ENCODE measurements around the gene SNRNP48. TPM values are rescaled to one million over a fixed set of nuclear protein-coding genes. Genes with fewer than 3 reads are reported as not detected.

SNRNP48 gene
- total and polyA plus RNA-seq, 2 of the 8 experiments (the other 6 are each of a cell fraction or from before 2014, with no cell fraction given), result 7.7 to 21.0 TPM

DNA sequence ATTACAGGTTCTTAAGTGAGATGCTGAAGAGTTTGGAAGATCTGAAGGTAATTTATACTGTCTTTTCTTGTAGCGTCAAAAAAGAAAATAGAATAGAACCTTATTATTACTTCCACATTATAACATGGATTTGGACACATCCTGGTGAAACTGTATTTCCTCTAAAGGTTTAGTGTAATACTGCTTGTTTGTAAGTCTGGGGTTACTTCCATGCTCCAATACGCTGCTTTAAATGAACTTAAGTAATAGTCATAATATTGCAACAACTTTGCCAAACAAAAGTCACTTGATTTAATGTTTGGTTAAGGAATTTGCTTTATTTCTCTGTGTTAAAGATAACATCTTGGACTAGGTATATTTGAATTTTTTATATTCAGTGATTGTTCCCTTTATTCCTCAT, 11.5 kb upstream of the SNRNP48 start:
- H3K4me3 ChIP-seq (ENCODE audit: extremely low read depth in 1 of 4, insufficient read depth in 2 of 4, low read depth in 3 of 4, low read length in 4 of 4), result no peak overlapping the region
- H3K27me3 ChIP-seq (replicated peaks in 1 of 4; ENCODE audit: control insufficient read depth in 3 of 4, extremely low read depth in 1 of 4, insufficient read depth in 3 of 4, low read length in 3 of 4), result no peaks in the 10 kb centered on the region
- FAIRE-seq, result no peak
- ChIA-PET POLR2A (ENCODE audit: partially characterized antibody) (no interaction called here), CTCF (ENCODE audit: partially characterized antibody) (interaction anchor here (1.6 kb wide), 1 partner anchor 12 kb away, joined by 5 read pairs; no protein-coding TSS in a partner anchor)
- H4K20me1 ChIP-seq (replicated peaks in 1 of 2; ENCODE audit: control insufficient read depth in 1 of 2, insufficient read depth in 2 of 2, low read length in 2 of 2), result no peaks in the 10 kb centered on the region
- no peaks in the 10 kb centered on the region for H3K23me2 ChIP-seq (ENCODE audit: low read depth, low read length)
- H3K79me1 ChIP-seq (ENCODE audit: low read depth, low read length), result no peaks in the 10 kb centered on the region
- no peak overlapping the region for H3K9ac ChIP-seq (replicated peaks in 1 of 4; ENCODE audit: extremely low read depth in 1 of 4, low read depth in 3 of 4, low read length in 3 of 4)
- no peak overlapping the region for H4K8ac ChIP-seq (ENCODE audit: extremely low read depth, insufficient read depth, low read length)
- no peak overlapping the region for H3K4me2 ChIP-seq (ENCODE audit: insufficient read depth in 1 of 2, low read depth in 2 of 2, low read length in 2 of 2)
- no peak overlapping the region for H2BK5ac ChIP-seq (ENCODE audit: low read depth, low read length)
- H3K14ac ChIP-seq (ENCODE audit: insufficient read length), result no peak overlapping the region
- H3K23ac ChIP-seq (ENCODE audit: insufficient read length), result no peak overlapping the region
- no peaks in the 10 kb centered on the region for H3K9me3 ChIP-seq (ENCODE audit: insufficient read depth in 2 of 2, low read depth in 1 of 2, low read length in 1 of 2)
- H2BK20ac ChIP-seq (ENCODE audit: low read length), result no peak overlapping the region
- H3K56ac ChIP-seq (replicated peaks; ENCODE audit: insufficient read length, low read depth, low read length), result no peak overlapping the region
- WGBS, 2 experiments (ENCODE audit: extremely low coverage in 1 of 2, insufficient coverage in 1 of 2, insufficient read length in 1 of 2, insufficient replicate concordance in 2 of 2, low coverage in 1 of 2, low lambda C conversion rate in 2 of 2, missing lambda C conversion rate in 1 of 2), result 0% methylated on average over 2 of the region's 2 CpGs; no CpG with 5 or more reads in 1 of the 2 experiments
- H2AFZ ChIP-seq (ENCODE audit: low read length), result no peak overlapping the region
- H3K27ac ChIP-seq (ENCODE audit: low read depth, low read length), result no peak overlapping the region
- H2AK5ac ChIP-seq (ENCODE audit: low read depth, low read length), result no peak overlapping the region
- no peak overlapping the region for H2BK15ac ChIP-seq (ENCODE audit: low read length)
- H3K18ac ChIP-seq (ENCODE audit: extremely low read depth, low read length), result no peak overlapping the region
- H2BK120ac ChIP-seq (replicated peaks; ENCODE audit: low read depth, low read length), result no peak overlapping the region
- no peaks in the 10 kb centered on the region for H3K79me2 ChIP-seq (ENCODE audit: control insufficient read depth in 1 of 2, insufficient read depth in 2 of 2, low read length in 2 of 2)
- peaks cover 20 to 89% (median 56%) of the 10 kb centered on the region in 4 experiments for H3K36me3 ChIP-seq (ENCODE audit: control insufficient read depth in 2 of 4, insufficient read depth in 4 of 4, low read length in 3 of 4)
- H3K4me1 ChIP-seq (replicated peaks in 1 of 4; ENCODE audit: control insufficient read depth in 3 of 4, insufficient read depth in 4 of 4, low read length in 3 of 4), result no peaks in the 10 kb centered on the region
- H4K5ac ChIP-seq (ENCODE audit: insufficient read length, low read depth, low read length), result no peak overlapping the region
- DNase-seq (ENCODE audit: low read depth in 1 of 2, low spot score in 2 of 2), result no peak
- no peak overlapping the region for H4K91ac ChIP-seq (replicated peaks; ENCODE audit: insufficient read length, low read length)
- H3K4ac ChIP-seq (replicated peaks; ENCODE audit: insufficient read length, low read depth, low read length), result no peak overlapping the region
- no peak overlapping the region for H2BK12ac ChIP-seq (ENCODE audit: low read depth, low read length)
- no peak for TF ChIP-seq KDM4A (IDR thresholded peaks at IDR 0.05; ENCODE audit: low read depth, low read length, severe bottlenecking)
- TF ChIP-seq BCL11A (IDR thresholded peaks at IDR 0.05; ENCODE audit: low read depth in 2 of 2, low read length in 2 of 2), result no peak
- TF ChIP-seq RFX5 (IDR thresholded peaks at IDR 0.05; ENCODE audit: borderline replicate concordance, low read depth, low read length), result no peak
- TF ChIP-seq NRF1 (IDR thresholded peaks at IDR 0.05; ENCODE audit: low read depth, low read length), result no peak
- TF ChIP-seq TBP (IDR thresholded peaks at IDR 0.05; ENCODE audit: low read depth, low read length), result no peak
- no peak for TF ChIP-seq KDM1A (IDR thresholded peaks at IDR 0.05; ENCODE audit: borderline replicate concordance, low read length)
- no peak for TF ChIP-seq ATF3 (IDR thresholded peaks at IDR 0.05; ENCODE audit: insufficient read depth, low read depth, low read length)
- no peak for TF ChIP-seq CREB1 (IDR thresholded peaks at IDR 0.05)
- no peak for TF ChIP-seq SP2 (IDR thresholded peaks at IDR 0.05; ENCODE audit: low read length)
- no peak for TF ChIP-seq CHD1 (IDR thresholded peaks at IDR 0.05; ENCODE audit: low read depth, low read length)
- no peak for TF ChIP-seq CEBPB (IDR thresholded peaks at IDR 0.05; ENCODE audit: low read depth, low read length)
- no peak for TF ChIP-seq EGR1 (IDR thresholded peaks at IDR 0.05; ENCODE audit: borderline replicate concordance, low read depth, low read length)
- TF ChIP-seq SIX5 (IDR thresholded peaks at IDR 0.05; ENCODE audit: low read depth, low read length), result no peak
- TF ChIP-seq EP300 (IDR thresholded peaks at IDR 0.05; ENCODE audit: borderline replicate concordance in 1 of 2, low read depth in 2 of 2, low read length in 2 of 2), result no peak
- TF ChIP-seq, protein P1, sequence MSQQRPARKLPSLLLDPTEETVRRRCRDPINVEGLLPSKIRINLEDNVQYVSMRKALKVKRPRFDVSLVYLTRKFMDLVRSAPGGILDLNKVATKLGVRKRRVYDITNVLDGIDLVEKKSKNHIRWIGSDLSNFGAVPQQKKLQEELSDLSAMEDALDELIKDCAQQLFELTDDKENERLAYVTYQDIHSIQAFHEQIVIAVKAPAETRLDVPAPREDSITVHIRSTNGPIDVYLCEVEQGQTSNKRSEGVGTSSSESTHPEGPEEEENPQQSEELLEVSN (IDR thresholded peaks at IDR 0.05), result no peak

Data from H1 (cell line).